Psoas muscle (tissue), 8 donors: ENCODE measurements around the gene NR2E1. TPM values are rescaled to one million over a fixed set of nuclear protein-coding genes. Genes with fewer than 3 reads are reported as not detected.

ENCODE experiments used
- ATAC-seq, 4 donors: fragments of 200-7000 bp; cut with Tn5 transposase; one replicate each; pipeline ENCODE4 v1.9.1; 2020; ENCODE audit warnings: moderate library complexity in 3 of 4, mild to moderate bottlenecking in 2 of 4
- DNase-seq, 2 donors: peaks; one replicate each; pipeline ENCODE4 v3.0.0-alpha.2; 2020
- H3K27ac ChIP-seq: fragments of 200-600 bp; one replicate; pipeline ENCODE4 v1.8.0; 2022
- H3K27me3 ChIP-seq, 3 donors: fragments of 200-600 bp in 1 of 3; one replicate each; pipeline versions ENCODE4 v1.6.1 to v1.8.0; 2013 to 2022; ENCODE audit warnings: low read length in 2 of 3, mild to moderate bottlenecking in 2 of 3, moderate library complexity in 1 of 3; ENCODE audit not compliant: insufficient read depth in 3 of 3
- H3K36me3 ChIP-seq, 2 donors: fragments of 200-600 bp in 1 of 2; one replicate each; pipeline versions ENCODE4 v1.6.1 to v1.8.0; 2013 to 2022; ENCODE audit warnings: low read depth in 1 of 2, mild to moderate bottlenecking in 1 of 2, moderate library complexity in 1 of 2; ENCODE audit not compliant: insufficient read depth in 1 of 2
- H3K4me1 ChIP-seq: fragments of 200-600 bp; one replicate; pipeline ENCODE4 v1.8.0; 2022
- H3K4me3 ChIP-seq: fragments of 200-600 bp; one replicate; pipeline ENCODE4 v1.8.0; 2022; ENCODE audit warnings: mild to moderate bottlenecking
- H3K9me3 ChIP-seq: fragments of 200-600 bp; one replicate; pipeline ENCODE4 v1.8.0; 2022
- WGBS, 3 donors: extraction: QIAGEN DNeasy Blood & Tissue Kit; methylation state at CpG; one replicate each; pipeline versions ENCODE4 v1.1.6 to v1.1.7; 2013; 5-methylcytosine and 5-hydroxymethylcytosine counted together
- intact Hi-C, 2 donors: fragments of 100-400 bp; cut with DNase I; formaldehyde crosslinking; loops; one replicate each; pipeline versions ENCODE4 v1.11.0 to v1.14.2; 2022
- polyA plus RNA-seq, 3 donors: library from polyadenylated mRNA; stranded (reverse); fragments of 200-250 nt; gene quantifications; one replicate each; pipeline ENCODE4 v1.2.3, GENCODE V29; 2013
- total RNA-seq, 4 donors: library from RNA; stranded (reverse); fragmentation: NEBNext Ultra II Directional in 2 of 4; extraction: Animal tissue kit (Norgen Biotek cat#: 25700) in 2 of 4; gene quantifications; one replicate each; pipeline versions ENCODE4 v1.2.1 to v1.2.4, GENCODE V29; 2021 to 2023
- TF ChIP-seq, protein P1 (sequence below): fragments of 200-600 bp; IDR thresholded peaks from one replicate; pipeline ENCODE4 v1.8.0; 2022; ENCODE audit warnings: antibody characterized with exemption
- donor health status: healthy with polysubstance abuse.
- donor health status: DM: no; HTN: no; CAD: no; lungs with moderate emphysema.
- donor health status: Bipolar disorder and iron deficiency.
- donor health status: healthy.
- donor health status: DM: yes; HTN: yes; CAD: no.
- donor health status: DM: no; HTN: no; CAD: no.
- donor health status: DM: no; HTN: no; CAD: no.
- donor health status: DM: yes; HTN: yes; CAD: no.

NR2E1 gene
- total and polyA plus RNA-seq, 7 donors = 0.01 TPM; not detected in 6

- TF ChIP-seq, protein P1, sequence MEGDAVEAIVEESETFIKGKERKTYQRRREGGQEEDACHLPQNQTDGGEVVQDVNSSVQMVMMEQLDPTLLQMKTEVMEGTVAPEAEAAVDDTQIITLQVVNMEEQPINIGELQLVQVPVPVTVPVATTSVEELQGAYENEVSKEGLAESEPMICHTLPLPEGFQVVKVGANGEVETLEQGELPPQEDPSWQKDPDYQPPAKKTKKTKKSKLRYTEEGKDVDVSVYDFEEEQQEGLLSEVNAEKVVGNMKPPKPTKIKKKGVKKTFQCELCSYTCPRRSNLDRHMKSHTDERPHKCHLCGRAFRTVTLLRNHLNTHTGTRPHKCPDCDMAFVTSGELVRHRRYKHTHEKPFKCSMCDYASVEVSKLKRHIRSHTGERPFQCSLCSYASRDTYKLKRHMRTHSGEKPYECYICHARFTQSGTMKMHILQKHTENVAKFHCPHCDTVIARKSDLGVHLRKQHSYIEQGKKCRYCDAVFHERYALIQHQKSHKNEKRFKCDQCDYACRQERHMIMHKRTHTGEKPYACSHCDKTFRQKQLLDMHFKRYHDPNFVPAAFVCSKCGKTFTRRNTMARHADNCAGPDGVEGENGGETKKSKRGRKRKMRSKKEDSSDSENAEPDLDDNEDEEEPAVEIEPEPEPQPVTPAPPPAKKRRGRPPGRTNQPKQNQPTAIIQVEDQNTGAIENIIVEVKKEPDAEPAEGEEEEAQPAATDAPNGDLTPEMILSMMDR = no peak
- WGBS, 3 donors = 27 to 34% (median 34%) methylated on average over 22 to 23 of the region's 23 CpGs
- H3K9me3 ChIP-seq = no peaks in the 10 kb centered on the region
- H3K27ac ChIP-seq = no peak overlapping the region
- H3K4me1 ChIP-seq = peaks cover 41% of the 10 kb centered on the region
- ATAC-seq (peak in 1 of 4 donors; percentile 20), DNase-seq (no peak)
- H3K36me3 ChIP-seq = no peaks in the 10 kb centered on the region
- intact Hi-C loops = loop anchor here (5.0 kb wide), 1 partner anchor 51 kb away; no protein-coding TSS in a partner anchor
- H3K4me3 ChIP-seq = peak overlapping the region; percentile 52
- peaks cover 0 to 100% (median 78%) of the 10 kb centered on the region in 3 donors for H3K27me3 ChIP-seq
These were observed 2.3 kb downstream of the NR2E1 start for GRCh38 chr6:108168090-108168463.

GRCh38 chr6:108168501-108169463 is 3.0 kb downstream of the NR2E1 start:
- Histone ChIP-seq H3K4me1 (peaks cover 38% of the 10 kb centered on the region), H3K36me3 (no peaks in the 10 kb centered on the region), H3K9me3 (no peaks in the 10 kb centered on the region), H3K27me3 (peaks cover 0 to 100% (median 73%) of the 10 kb centered on the region in 3 donors), H3K4me3 (peak overlapping the region; percentile 52), H3K27ac (no peak overlapping the region)
- TF ChIP-seq, protein P1 = peak; percentile 35
- ATAC-seq (peak; percentile 74 to 84 (median 77)), DNase-seq (peak in 1 of 2 donors; percentile 42)
- WGBS, 3 donors = 3 to 5% (median 4%) methylated on average over 60 to 63 of the region's 63 CpGs
- intact Hi-C loops = loop anchor here (5.0 kb wide), 1 partner anchor 51 kb away; no protein-coding TSS in a partner anchor

DNA sequence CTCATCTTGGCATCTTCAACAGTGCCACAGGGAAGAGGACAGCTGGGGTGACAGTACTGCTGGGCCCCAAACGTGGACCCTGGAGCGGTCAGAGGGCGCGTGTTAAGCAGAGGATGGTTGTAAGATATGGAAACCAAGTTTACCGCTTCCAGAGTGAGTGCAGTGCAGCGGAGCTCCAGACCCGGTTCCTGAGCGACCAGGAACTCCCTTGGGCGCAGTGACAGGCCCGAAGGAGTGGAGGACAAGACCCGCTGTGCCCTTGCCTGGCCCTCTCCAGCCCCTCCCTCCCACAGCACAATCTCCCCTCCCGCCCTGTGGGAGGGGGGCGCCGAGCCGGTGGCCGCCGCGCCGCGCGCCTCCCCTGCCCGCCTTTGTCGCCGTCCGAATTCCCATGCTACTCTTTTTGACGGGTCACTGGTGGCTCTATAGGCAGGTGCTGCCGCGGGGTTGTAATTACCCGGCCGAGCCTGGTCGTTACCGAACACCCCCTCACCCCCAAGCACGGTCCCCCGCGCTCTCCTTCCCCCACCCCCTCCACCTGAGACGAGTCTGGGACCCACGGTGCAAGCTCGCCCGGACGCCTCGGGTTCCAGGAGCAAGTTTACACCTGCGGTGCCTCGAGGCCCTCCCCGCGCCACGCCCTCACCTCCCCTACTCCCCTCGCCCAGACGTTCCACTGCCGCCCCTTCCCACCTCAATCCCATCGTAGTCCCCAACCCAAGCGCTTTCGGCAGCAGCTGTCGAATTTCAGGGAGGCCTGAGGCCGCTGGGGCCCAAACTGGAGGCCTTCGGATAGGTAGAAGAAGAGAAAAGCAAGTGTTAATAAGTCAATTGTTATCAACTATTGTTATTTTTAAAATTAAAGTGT is 3.9 kb downstream of the NR2E1 start:
- Histone ChIP-seq H3K36me3 (no peaks in the 10 kb centered on the region), H3K27me3 (peaks cover 0 to 100% (median 69%) of the 10 kb centered on the region in 3 donors), H3K4me1 (peaks cover 30% of the 10 kb centered on the region), H3K4me3 (peak overlapping the region; percentile 52), H3K9me3 (no peaks in the 10 kb centered on the region), H3K27ac (no peak overlapping the region)
- no peak for DNase-seq
- peak in 2 of 4 donors; percentile 15 to 27 for ATAC-seq
- 9 to 12% (median 10%) methylated on average over 49 to 55 of the region's 55 CpGs for WGBS, 3 donors
- intact Hi-C loops = loop anchor here (5.0 kb wide), 1 partner anchor 52 kb away; no protein-coding TSS in a partner anchor
- TF ChIP-seq, protein P1 = no peak

- Histone ChIP-seq H3K36me3 (no peaks in the 10 kb centered on the region), H3K9me3 (no peaks in the 10 kb centered on the region), H3K27ac (no peak overlapping the region), H3K27me3 (peaks cover 0 to 100% (median 64%) of the 10 kb centered on the region in 3 donors), H3K4me1 (peaks cover 21% of the 10 kb centered on the region), H3K4me3 (no peak overlapping the region)
- intact Hi-C loops = no loop called here
- TF ChIP-seq, protein P1 = no peak
- DNase-seq (no peak), ATAC-seq (no peak)
- WGBS, 3 donors = 20 to 30% (median 28%) methylated on average over 31 of the region's 31 CpGs
These were observed 4.8 kb downstream of the NR2E1 start for GRCh38 chr6:108170332-108171290.
